AG10803 (cell line): ENCODE measurements around the gene C12orf56.
"Not testable (repeated sequence)": the region's sequence is repeated elsewhere in the genome, so short reads cannot be mapped to it uniquely, and the experiment has no call there.

ENCODE experiments used
- DNase-seq: peaks from one replicate; pipeline ENCODE4 v3.0.0; 2010; ENCODE audit warnings: low read depth
- H3K4me3 ChIP-seq: 2 replicates; pipeline ENCODE4 v1.5.1; 2011; ENCODE audit warnings: mild to moderate bottlenecking, low read length, control low read depth
- TF ChIP-seq, protein P1 (sequence below): conservative IDR thresholded peaks from 2 replicates; pipeline ENCODE4 v1.5.1; 2011; ENCODE audit warnings: mild to moderate bottlenecking, low read length, control low read depth, inconsistent platforms

C12orf56 gene

DNA sequence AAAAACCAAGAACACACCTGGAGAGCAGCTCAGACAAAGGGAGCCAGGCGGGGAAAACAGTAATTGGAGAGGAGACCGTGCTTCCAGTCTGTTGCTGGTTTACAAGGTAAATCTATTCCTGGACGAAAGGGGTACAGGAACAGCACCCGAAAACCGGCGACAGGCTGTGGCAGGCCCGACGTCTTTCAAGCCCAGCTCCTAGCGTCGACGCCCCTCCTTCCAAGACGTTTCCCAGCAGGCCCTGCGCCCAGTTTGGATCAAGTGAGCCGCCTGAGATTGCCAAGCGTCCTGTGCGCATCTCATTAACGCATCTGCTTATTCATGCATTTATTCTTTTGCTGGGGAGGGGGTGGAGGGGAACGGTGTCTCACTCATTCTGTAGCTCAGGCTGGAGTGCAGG, 1.4 kb downstream of the C12orf56 start:
- no peak for DNase-seq
- TF ChIP-seq, protein P1, sequence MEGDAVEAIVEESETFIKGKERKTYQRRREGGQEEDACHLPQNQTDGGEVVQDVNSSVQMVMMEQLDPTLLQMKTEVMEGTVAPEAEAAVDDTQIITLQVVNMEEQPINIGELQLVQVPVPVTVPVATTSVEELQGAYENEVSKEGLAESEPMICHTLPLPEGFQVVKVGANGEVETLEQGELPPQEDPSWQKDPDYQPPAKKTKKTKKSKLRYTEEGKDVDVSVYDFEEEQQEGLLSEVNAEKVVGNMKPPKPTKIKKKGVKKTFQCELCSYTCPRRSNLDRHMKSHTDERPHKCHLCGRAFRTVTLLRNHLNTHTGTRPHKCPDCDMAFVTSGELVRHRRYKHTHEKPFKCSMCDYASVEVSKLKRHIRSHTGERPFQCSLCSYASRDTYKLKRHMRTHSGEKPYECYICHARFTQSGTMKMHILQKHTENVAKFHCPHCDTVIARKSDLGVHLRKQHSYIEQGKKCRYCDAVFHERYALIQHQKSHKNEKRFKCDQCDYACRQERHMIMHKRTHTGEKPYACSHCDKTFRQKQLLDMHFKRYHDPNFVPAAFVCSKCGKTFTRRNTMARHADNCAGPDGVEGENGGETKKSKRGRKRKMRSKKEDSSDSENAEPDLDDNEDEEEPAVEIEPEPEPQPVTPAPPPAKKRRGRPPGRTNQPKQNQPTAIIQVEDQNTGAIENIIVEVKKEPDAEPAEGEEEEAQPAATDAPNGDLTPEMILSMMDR, result no peak
- H3K4me3 ChIP-seq, result no peak overlapping the region

DNA sequence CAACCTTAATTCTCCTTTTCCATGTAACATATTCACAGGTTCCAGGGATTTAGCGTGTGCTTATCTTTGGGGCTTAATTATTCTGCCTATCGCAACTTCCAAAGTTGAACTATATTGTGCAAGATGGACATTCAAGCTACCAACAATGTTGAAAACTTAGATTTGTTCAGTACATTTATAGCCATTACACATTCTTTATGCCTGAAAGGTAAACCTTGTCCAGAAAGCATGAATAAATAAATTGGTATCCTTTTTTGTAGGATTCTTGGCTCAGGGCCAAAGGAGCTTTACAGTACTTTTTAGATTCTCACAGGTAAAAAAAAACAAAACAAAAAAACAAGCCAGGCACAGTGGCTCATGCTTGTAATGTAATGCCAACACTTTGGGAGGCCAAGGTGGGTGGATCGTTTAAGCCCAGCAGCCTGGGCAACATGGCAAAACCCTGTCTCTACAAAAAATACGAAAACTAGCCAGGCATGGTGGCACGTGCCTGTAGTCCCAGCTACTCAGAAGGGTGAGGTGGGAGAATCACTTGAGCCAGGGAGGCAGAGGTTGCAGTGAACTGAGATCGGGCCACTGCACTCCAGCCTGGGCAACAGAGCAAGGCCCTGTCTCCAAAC, 3.3 kb downstream of the C12orf56 start:
- no peak overlapping the region for H3K4me3 ChIP-seq
- no peak for DNase-seq
- TF ChIP-seq, protein P1, result no peak

DNA sequence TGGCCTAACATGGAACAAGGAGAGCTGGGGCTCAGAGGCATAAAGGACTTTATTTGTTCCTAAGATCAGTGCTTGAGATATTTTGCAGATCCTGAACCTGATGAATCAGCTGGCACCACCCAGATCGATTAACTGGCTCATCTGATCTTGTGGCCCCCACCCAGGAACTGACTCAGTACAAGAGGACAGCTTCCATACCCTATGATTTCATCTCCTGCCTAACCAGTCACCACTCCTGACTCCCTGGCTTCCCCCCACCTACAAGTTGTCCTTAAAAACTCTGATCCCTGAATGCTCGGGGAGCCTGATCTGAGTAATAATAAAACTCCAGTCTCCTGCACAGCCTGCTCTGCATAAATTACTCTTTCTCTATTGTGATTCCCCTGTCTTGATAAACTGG, 5.1 kb downstream of the C12orf56 start:
- no peak for DNase-seq
- TF ChIP-seq, protein P1, result no peak
- no peak overlapping the region for H3K4me3 ChIP-seq

DNA sequence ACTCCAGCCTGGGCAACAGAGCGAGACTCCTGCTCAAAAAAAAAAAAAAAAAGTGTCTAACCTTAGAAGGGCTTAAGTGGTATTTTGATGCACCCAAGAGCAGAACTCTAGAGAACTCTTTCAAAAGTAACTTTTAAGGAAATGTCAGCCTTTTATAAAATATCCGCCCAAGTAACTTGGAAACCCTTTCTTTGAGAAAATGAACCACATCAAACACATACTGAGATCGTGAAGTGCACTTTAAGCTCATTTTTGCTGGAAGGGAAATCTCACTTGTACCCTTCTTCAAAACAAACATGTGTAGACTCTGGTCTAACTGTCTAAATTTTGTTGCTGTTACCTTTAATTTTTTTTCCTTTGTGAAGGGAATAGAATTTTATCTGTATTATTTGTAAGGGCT, 5.5 kb downstream of the C12orf56 start:
- TF ChIP-seq, protein P1, result no peak
- H3K4me3 ChIP-seq, result no peak overlapping the region
- no peak for DNase-seq

DNA sequence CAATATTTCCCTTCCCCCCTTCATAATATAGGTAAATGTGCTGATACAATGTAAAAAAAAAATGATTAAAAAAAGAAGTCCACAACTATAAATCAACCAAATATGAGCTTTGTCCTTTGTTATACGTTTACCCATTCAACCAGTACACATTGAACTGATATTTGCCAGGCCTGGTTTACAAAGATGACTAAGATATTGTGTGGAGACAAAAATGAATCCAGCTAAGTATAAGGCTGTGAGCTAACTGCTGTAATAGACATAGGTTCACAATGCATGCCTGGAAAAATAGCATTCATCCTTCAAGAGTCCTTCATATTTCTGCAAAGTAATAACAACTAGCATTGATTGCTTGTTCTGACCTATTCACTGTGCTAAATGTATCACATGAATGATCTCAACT, 6.9 kb downstream of the C12orf56 start:
- DNase-seq, result no peak
- H3K4me3 ChIP-seq, result no peak overlapping the region

DNA sequence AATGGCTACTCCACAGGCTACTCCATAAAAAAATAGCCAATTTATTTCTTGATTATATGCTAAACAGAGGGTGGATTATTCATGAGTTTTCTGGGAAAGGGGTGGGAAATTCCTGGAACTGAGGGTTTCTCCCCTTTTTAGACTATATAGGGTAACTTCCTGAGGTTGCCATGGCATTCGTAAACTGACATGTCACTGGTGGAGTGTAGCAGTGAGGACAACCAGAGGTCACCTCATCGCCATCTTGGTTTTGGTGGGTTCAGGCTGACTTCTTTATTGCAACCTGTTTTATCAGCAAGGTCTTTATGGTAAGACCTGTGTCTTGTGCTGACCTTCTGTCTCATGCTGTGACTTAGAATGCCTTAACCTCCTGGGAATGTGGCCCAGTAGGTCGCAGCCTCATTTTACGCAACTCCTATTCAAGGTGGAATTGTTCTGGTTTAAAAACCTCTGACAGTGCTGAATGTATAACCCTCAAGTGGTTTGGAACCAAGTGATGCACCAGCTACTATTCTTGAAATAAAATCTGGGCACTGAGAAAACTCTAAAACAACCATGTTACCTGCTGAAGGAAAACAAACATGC, 27.7 kb downstream of the C12orf56 start:
- no peak overlapping the region for H3K4me3 ChIP-seq
- no peak for DNase-seq
- TF ChIP-seq, protein P1, result no peak

More for the DNA sequence above, 6.9 kb downstream of the C12orf56 start:
- TF ChIP-seq, protein P1, result no peak

DNA sequence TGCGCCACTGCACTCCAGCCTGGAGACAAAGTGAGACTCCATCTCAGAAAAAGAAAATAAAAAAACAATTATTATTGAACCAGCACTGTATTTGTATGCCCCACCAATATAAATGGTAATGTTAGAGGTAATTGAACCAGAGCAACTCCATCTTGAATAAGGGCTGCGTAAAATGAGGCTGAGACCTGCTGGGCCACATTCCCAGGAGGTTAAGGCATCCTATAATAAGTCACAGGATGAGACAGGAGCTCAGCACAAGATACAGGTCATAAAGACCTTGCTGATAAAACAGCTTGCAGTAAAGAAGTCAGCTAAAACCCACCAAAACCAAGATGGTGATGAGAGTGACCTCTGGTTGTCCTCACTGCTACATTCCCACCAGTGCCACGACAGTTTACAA, 29.4 kb downstream of the C12orf56 start:
- not testable (repeated sequence) for DNase-seq, H3K4me3 ChIP-seq

DNA sequence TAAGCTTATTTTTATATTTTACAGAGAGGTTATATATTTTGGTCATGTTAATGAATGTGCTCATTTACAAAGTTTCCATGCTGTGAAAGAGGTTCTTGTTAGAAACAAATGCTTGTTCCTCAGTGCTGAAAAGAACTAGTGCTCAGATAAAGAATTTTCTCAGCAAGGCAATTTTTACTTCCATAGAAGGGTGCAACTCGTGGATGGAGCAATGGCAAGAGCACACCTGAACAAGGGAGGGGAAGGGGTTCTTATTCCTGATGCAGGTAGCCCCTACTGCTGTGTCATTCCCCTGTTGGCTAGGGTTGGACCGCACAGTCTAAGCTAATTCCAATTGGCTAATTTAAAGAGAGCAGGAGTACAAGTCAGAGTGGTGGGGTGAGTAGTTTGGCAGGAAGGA, 34.3 kb downstream of the C12orf56 start:
- not testable (repeated sequence) for H3K4me3 ChIP-seq, DNase-seq
